ENCODE measurements around the gene GASK1A. TPM values are rescaled to one million over a fixed set of nuclear protein-coding genes. Genes with fewer than 3 reads are reported as not detected.
"Not testable (repeated sequence)": the region's sequence is repeated elsewhere in the genome, so short reads cannot be mapped to it uniquely, and the experiment has no call there.

GASK1A gene
- total RNA-seq, 1 experiment from 2014 or later = not detected

- in situ Hi-C loops (cut with HindIII; ENCODE audit: low pct_unique_long_range_greater_than_20kb, low sequenced_read_pairs) = no loop called here
- no peak for DNase-seq (ENCODE audit: low read depth, low spot score)
Measured at GRCh38 chr3:43038010-43038409, 58.9 kb downstream of the GASK1A start.

- DNase-seq (ENCODE audit: low read depth, low spot score) = no peak
- in situ Hi-C loops (cut with HindIII; ENCODE audit: low pct_unique_long_range_greater_than_20kb, low sequenced_read_pairs) = no loop called here
Measured at GRCh38 chr3:43041517-43041916, 62.4 kb downstream of the GASK1A start.

GRCh38 chr3:43043071-43043766 is 64.1 kb downstream of the GASK1A start:
- DNase-seq (ENCODE audit: low read depth, low spot score) = no peak
- in situ Hi-C loops (cut with HindIII; ENCODE audit: low pct_unique_long_range_greater_than_20kb, low sequenced_read_pairs) = no loop called here

GRCh38 chr3:43043793-43044192 is 64.7 kb downstream of the GASK1A start:
- in situ Hi-C loops (cut with HindIII; ENCODE audit: low pct_unique_long_range_greater_than_20kb, low sequenced_read_pairs) = no loop called here

GRCh38 chr3:43045079-43045478 is 66.0 kb downstream of the GASK1A start:
- DNase-seq (ENCODE audit: low read depth, low spot score); in situ Hi-C loops (cut with HindIII; ENCODE audit: low pct_unique_long_range_greater_than_20kb, low sequenced_read_pairs): not testable (repeated sequence)

More at GRCh38 chr3:43043793-43044192, 64.7 kb downstream of the GASK1A start:
- no peak for DNase-seq (ENCODE audit: low read depth, low spot score)

GRCh38 chr3:43046583-43046982 is 67.5 kb downstream of the GASK1A start:
- DNase-seq (ENCODE audit: low read depth, low spot score) = no peak
- in situ Hi-C loops (cut with HindIII; ENCODE audit: low pct_unique_long_range_greater_than_20kb, low sequenced_read_pairs) = no loop called here

- in situ Hi-C loops (cut with HindIII; ENCODE audit: low pct_unique_long_range_greater_than_20kb, low sequenced_read_pairs) = no loop called here
- no peak for DNase-seq (ENCODE audit: low read depth, low spot score)
Measured at GRCh38 chr3:43048470-43048869, 69.4 kb downstream of the GASK1A start.

GRCh38 chr3:43053291-43053690 is 74.2 kb downstream of the GASK1A start:
- in situ Hi-C loops (cut with HindIII; ENCODE audit: low pct_unique_long_range_greater_than_20kb, low sequenced_read_pairs) = no loop called here
- DNase-seq (ENCODE audit: low read depth, low spot score) = no peak

GRCh38 chr3:43054754-43055153 is 75.6 kb downstream of the GASK1A start:
- DNase-seq (ENCODE audit: low read depth, low spot score) = no peak
- in situ Hi-C loops (cut with HindIII; ENCODE audit: low pct_unique_long_range_greater_than_20kb, low sequenced_read_pairs) = no loop called here

GRCh38 chr3:43055393-43055792 is 76.3 kb downstream of the GASK1A start:
- DNase-seq (ENCODE audit: low read depth, low spot score) = no peak
- in situ Hi-C loops (cut with HindIII; ENCODE audit: low pct_unique_long_range_greater_than_20kb, low sequenced_read_pairs) = no loop called here

GRCh38 chr3:43055806-43056770 is 77.0 kb downstream of the GASK1A start:
- in situ Hi-C loops (cut with HindIII; ENCODE audit: low pct_unique_long_range_greater_than_20kb, low sequenced_read_pairs) = no loop called here
- no peak for DNase-seq (ENCODE audit: low read depth, low spot score)

GRCh38 chr3:43059456-43059855 is 80.3 kb downstream of the GASK1A start:
- in situ Hi-C loops (cut with HindIII; ENCODE audit: low pct_unique_long_range_greater_than_20kb, low sequenced_read_pairs) = no loop called here
- DNase-seq (ENCODE audit: low read depth, low spot score) = no peak

GRCh38 chr3:43061101-43061895 is 82.2 kb downstream of the GASK1A start:
- no peak for DNase-seq (ENCODE audit: low read depth, low spot score)
- in situ Hi-C loops (cut with HindIII; ENCODE audit: low pct_unique_long_range_greater_than_20kb, low sequenced_read_pairs) = no loop called here

- in situ Hi-C loops (cut with HindIII; ENCODE audit: low pct_unique_long_range_greater_than_20kb, low sequenced_read_pairs) = no loop called here
- DNase-seq (ENCODE audit: low read depth, low spot score) = no peak
Measured at GRCh38 chr3:43062040-43062563, 83.0 kb downstream of the GASK1A start.

- no peak for DNase-seq (ENCODE audit: low read depth, low spot score)
- in situ Hi-C loops (cut with HindIII; ENCODE audit: low pct_unique_long_range_greater_than_20kb, low sequenced_read_pairs) = no loop called here
Measured at GRCh38 chr3:43062564-43063040, 83.5 kb downstream of the GASK1A start.

GRCh38 chr3:43063114-43063513 is 84.0 kb downstream of the GASK1A start:
- in situ Hi-C loops (cut with HindIII; ENCODE audit: low pct_unique_long_range_greater_than_20kb, low sequenced_read_pairs) = no loop called here
- no peak for DNase-seq (ENCODE audit: low read depth, low spot score)

GRCh38 chr3:43070670-43071069 is 91.6 kb downstream of the GASK1A start:
- in situ Hi-C loops (cut with HindIII; ENCODE audit: low pct_unique_long_range_greater_than_20kb, low sequenced_read_pairs); DNase-seq (ENCODE audit: low read depth, low spot score): not testable (repeated sequence)
